ENCODE results near the gene SGCA.

- TF ChIP-seq CTCF (conservative IDR thresholded peaks at IDR 0.05; ENCODE audit: low read depth in 2 of 2) (peak; percentile 52 to 75), POLR2AphosphoS5 (IDR thresholded peaks at IDR 0.05; ENCODE audit: low read depth) (peak; percentile 29; the same call in 1 of the 2 replicates), NANOG (IDR thresholded peaks at IDR 0.05; ENCODE audit: borderline replicate concordance) (no peak), EZH2phosphoT487 (IDR thresholded peaks at IDR 0.05; ENCODE audit: unreplicated experiment) (no peak), EZH2 (IDR thresholded peaks at IDR 0.05; ENCODE audit: low read depth, unreplicated experiment) (peak; percentile 41), JUNB (IDR thresholded peaks at IDR 0.05; ENCODE audit: unreplicated experiment) (no peak), CREB1 (CRISPR knock-in tag; IDR thresholded peaks at IDR 0.05; ENCODE audit: low read depth) (0 out of 2 replicates have a peak, but pooled peaks have one; percentile 22), ZNF114 (CRISPR knock-in tag; IDR thresholded peaks at IDR 0.05) (no peak)
These were observed 48.4 kb upstream of the SGCA start for GRCh38 chr17:50117202-50118051.

Measured in GM23338 (cell line).